ENCODE measurements around the gene COL6A5. TPM values are rescaled to one million over a fixed set of nuclear protein-coding genes. Genes with fewer than 3 reads are reported as not detected.

Gene COL6A5
- total and polyA plus RNA-seq, 2 experiments from 2014 or later = 0.03 to 0.05 TPM

DNA sequence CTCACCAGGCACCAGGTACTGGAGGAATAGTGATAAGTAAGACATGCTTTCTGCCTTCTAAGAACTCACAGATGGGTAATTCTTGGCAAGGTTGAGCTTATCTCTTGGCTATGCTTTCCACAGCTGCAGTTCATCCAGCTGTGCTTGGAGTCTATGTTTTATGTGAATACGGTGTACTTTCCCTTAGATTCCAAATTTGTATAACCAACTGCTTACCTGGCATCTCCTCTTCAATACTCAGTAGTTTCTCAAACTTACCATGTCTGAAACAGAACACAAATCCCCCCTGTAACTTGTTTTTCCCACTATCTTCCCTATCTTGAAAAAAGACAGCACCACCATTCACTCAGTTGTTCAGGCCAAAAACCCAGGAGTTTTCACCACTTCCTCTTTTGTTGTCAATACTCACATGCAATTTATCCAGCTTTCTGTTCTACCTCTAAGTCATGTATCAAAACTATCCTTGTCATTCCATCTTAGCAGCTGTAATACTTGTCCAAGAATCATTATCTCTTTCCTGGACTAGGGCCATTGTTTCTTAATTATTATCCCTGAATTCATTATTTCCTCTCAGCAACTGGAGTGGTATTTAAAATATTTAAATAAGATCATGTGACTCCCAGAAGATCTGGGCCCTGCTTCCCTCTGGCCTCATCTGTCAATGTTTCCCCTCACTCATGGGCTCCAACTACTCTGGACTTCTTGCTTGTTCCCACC lies 32.6 kb downstream of the COL6A5 start:
- H3K4me2 ChIP-seq = no peak overlapping the region
- no peaks in the 10 kb centered on the region; the same call in 1 of the 2 replicates for H4K20me1 ChIP-seq (replicated peaks; ENCODE audit: insufficient read depth)
- no peak overlapping the region for H3K4me3 ChIP-seq
- TF ChIP-seq JUNB (IDR thresholded peaks at IDR 0.05; ENCODE audit: unreplicated experiment) (no peak), STAT1 (IDR thresholded peaks at IDR 0.05; ENCODE audit: unreplicated experiment) (no peak), EZH2 (IDR thresholded peaks at IDR 0.05; ENCODE audit: low read depth, unreplicated experiment) (no peak), ZNF331 (CRISPR knock-in tag; IDR thresholded peaks at IDR 0.05; ENCODE audit: low read depth) (no peak), ZNF114 (CRISPR knock-in tag; IDR thresholded peaks at IDR 0.05) (no peak), POLR2AphosphoS5 (IDR thresholded peaks at IDR 0.05; ENCODE audit: low read depth) (no peak), ETS1 (IDR thresholded peaks at IDR 0.05) (no peak), NANOG (IDR thresholded peaks at IDR 0.05; ENCODE audit: borderline replicate concordance) (no peak), CREB1 (CRISPR knock-in tag; IDR thresholded peaks at IDR 0.05; ENCODE audit: low read depth) (no peak), EZH2phosphoT487 (IDR thresholded peaks at IDR 0.05; ENCODE audit: unreplicated experiment) (no peak)
- TF ChIP-seq, protein P1, sequence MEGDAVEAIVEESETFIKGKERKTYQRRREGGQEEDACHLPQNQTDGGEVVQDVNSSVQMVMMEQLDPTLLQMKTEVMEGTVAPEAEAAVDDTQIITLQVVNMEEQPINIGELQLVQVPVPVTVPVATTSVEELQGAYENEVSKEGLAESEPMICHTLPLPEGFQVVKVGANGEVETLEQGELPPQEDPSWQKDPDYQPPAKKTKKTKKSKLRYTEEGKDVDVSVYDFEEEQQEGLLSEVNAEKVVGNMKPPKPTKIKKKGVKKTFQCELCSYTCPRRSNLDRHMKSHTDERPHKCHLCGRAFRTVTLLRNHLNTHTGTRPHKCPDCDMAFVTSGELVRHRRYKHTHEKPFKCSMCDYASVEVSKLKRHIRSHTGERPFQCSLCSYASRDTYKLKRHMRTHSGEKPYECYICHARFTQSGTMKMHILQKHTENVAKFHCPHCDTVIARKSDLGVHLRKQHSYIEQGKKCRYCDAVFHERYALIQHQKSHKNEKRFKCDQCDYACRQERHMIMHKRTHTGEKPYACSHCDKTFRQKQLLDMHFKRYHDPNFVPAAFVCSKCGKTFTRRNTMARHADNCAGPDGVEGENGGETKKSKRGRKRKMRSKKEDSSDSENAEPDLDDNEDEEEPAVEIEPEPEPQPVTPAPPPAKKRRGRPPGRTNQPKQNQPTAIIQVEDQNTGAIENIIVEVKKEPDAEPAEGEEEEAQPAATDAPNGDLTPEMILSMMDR (conservative IDR thresholded peaks at IDR 0.05; ENCODE audit: low read depth in 2 of 2) = no peak
- TF ChIP-seq, protein P2, sequence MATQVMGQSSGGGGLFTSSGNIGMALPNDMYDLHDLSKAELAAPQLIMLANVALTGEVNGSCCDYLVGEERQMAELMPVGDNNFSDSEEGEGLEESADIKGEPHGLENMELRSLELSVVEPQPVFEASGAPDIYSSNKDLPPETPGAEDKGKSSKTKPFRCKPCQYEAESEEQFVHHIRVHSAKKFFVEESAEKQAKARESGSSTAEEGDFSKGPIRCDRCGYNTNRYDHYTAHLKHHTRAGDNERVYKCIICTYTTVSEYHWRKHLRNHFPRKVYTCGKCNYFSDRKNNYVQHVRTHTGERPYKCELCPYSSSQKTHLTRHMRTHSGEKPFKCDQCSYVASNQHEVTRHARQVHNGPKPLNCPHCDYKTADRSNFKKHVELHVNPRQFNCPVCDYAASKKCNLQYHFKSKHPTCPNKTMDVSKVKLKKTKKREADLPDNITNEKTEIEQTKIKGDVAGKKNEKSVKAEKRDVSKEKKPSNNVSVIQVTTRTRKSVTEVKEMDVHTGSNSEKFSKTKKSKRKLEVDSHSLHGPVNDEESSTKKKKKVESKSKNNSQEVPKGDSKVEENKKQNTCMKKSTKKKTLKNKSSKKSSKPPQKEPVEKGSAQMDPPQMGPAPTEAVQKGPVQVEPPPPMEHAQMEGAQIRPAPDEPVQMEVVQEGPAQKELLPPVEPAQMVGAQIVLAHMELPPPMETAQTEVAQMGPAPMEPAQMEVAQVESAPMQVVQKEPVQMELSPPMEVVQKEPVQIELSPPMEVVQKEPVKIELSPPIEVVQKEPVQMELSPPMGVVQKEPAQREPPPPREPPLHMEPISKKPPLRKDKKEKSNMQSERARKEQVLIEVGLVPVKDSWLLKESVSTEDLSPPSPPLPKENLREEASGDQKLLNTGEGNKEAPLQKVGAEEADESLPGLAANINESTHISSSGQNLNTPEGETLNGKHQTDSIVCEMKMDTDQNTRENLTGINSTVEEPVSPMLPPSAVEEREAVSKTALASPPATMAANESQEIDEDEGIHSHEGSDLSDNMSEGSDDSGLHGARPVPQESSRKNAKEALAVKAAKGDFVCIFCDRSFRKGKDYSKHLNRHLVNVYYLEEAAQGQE (IDR thresholded peaks at IDR 0.05; ENCODE audit: unreplicated experiment) = no peak
- TF ChIP-seq, protein P3, sequence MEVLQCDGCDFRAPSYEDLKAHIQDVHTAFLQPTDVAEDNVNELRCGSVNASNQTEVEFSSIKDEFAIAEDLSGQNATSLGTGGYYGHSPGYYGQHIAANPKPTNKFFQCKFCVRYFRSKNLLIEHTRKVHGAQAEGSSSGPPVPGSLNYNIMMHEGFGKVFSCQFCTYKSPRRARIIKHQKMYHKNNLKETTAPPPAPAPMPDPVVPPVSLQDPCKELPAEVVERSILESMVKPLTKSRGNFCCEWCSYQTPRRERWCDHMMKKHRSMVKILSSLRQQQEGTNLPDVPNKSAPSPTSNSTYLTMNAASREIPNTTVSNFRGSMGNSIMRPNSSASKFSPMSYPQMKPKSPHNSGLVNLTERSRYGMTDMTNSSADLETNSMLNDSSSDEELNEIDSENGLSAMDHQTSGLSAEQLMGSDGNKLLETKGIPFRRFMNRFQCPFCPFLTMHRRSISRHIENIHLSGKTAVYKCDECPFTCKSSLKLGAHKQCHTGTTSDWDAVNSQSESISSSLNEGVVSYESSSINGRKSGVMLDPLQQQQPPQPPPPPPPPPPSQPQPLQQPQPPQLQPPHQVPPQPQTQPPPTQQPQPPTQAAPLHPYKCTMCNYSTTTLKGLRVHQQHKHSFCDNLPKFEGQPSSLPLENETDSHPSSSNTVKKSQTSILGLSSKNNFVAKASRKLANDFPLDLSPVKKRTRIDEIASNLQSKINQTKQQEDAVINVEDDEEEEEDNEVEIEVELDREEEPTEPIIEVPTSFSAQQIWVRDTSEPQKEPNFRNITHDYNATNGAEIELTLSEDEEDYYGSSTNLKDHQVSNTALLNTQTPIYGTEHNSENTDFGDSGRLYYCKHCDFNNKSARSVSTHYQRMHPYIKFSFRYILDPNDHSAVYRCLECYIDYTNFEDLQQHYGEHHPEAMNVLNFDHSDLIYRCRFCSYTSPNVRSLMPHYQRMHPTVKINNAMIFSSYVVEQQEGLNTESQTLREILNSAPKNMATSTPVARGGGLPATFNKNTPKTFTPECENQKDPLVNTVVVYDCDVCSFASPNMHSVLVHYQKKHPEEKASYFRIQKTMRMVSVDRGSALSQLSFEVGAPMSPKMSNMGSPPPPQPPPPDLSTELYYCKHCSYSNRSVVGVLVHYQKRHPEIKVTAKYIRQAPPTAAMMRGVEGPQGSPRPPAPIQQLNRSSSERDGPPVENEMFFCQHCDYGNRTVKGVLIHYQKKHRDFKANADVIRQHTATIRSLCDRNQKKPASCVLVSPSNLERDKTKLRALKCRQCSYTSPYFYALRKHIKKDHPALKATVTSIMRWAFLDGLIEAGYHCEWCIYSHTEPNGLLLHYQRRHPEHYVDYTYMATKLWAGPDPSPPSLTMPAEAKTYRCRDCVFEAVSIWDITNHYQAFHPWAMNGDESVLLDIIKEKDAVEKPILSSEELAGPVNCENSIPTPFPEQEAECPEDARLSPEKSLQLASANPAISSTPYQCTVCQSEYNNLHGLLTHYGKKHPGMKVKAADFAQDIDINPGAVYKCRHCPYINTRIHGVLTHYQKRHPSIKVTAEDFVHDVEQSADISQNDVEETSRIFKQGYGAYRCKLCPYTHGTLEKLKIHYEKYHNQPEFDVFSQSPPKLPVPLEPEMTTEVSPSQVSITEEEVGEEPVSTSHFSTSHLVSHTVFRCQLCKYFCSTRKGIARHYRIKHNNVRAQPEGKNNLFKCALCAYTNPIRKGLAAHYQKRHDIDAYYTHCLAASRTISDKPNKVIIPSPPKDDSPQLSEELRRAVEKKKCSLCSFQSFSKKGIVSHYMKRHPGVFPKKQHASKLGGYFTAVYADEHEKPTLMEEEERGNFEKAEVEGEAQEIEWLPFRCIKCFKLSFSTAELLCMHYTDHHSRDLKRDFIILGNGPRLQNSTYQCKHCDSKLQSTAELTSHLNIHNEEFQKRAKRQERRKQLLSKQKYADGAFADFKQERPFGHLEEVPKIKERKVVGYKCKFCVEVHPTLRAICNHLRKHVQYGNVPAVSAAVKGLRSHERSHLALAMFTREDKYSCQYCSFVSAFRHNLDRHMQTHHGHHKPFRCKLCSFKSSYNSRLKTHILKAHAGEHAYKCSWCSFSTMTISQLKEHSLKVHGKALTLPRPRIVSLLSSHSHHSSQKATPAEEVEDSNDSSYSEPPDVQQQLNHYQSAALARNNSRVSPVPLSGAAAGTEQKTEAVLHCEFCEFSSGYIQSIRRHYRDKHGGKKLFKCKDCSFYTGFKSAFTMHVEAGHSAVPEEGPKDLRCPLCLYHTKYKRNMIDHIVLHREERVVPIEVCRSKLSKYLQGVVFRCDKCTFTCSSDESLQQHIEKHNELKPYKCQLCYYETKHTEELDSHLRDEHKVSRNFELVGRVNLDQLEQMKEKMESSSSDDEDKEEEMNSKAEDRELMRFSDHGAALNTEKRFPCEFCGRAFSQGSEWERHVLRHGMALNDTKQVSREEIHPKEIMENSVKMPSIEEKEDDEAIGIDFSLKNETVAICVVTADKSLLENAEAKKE (CRISPR knock-in tag; IDR thresholded peaks at IDR 0.05) = no peak
- Mint-ChIP-seq H3K9me3 (no peaks in the 10 kb centered on the region), H3K27me3 (ENCODE audit: insufficient read depth, low read depth, poor library complexity) (no peaks in the 10 kb centered on the region), H3K36me3 (ENCODE audit: low read depth) (no peaks in the 10 kb centered on the region), H3K27ac (no peak overlapping the region), H3K4me3 (no peak overlapping the region), H3K4me1 (no peaks in the 10 kb centered on the region)
- no peaks in the 10 kb centered on the region for H3K36me3 ChIP-seq (ENCODE audit: insufficient read depth)
- no peak overlapping the region for H2AFZ ChIP-seq
- H3K4me1 ChIP-seq (ENCODE audit: insufficient read depth) = no peaks in the 10 kb centered on the region
- ATAC-seq (no peak), DNase-seq (ENCODE audit: low spot score) (no peak)
- peaks cover 14% of the 10 kb centered on the region for H3K9me2 ChIP-seq (ENCODE audit: insufficient read depth)
- no peaks in the 10 kb centered on the region for H3K79me2 ChIP-seq (replicated peaks; ENCODE audit: insufficient read depth)
- H3K27me3 ChIP-seq (ENCODE audit: insufficient read depth) = no peaks in the 10 kb centered on the region
- no peak overlapping the region for H3K27ac ChIP-seq (ENCODE audit: low read depth)
- H3F3A ChIP-seq (replicated peaks; ENCODE audit: low read depth) = no peaks in the 10 kb centered on the region
